Liver (tissue), 3 donors: ENCODE results near the gene RPTOR.

Experiments used
- ATF3 ChIP-seq: IDR thresholded peaks from 2 replicates; pipeline ENCODE4 v1.6.1; 2016; ENCODE audit warnings: antibody characterized with exemption
- CTCF ChIP-seq: fragments of 150-350 bp; IDR thresholded peaks from 2 replicates; pipeline ENCODE4 v1.5.1; 2017; ENCODE audit warnings: improper control_type of control experiment, low read depth, low read length; ENCODE audit not compliant: missing input control
- JUND ChIP-seq, 2 donors: IDR thresholded peaks; 2 replicates each; pipeline ENCODE4 v1.6.1; 2016; ENCODE audit warnings: antibody characterized with exemption in 2 of 2
- RAD21 ChIP-seq, 2 donors: IDR thresholded peaks; 2 replicates each; pipeline ENCODE4 v1.6.1; 2016; ENCODE audit warnings: antibody characterized with exemption in 2 of 2, mild to moderate bottlenecking in 2 of 2
- ZBTB33 ChIP-seq: IDR thresholded peaks from 2 replicates; pipeline ENCODE4 v1.6.1; 2016; ENCODE audit warnings: antibody characterized with exemption
- TF ChIP-seq, protein P1 (sequence below): IDR thresholded peaks from 2 replicates; pipeline ENCODE4 v1.6.1; 2016; ENCODE audit warnings: antibody characterized with exemption, mild to moderate bottlenecking
- donor health status: healthy.
- donor health status: healthy.

DNA sequence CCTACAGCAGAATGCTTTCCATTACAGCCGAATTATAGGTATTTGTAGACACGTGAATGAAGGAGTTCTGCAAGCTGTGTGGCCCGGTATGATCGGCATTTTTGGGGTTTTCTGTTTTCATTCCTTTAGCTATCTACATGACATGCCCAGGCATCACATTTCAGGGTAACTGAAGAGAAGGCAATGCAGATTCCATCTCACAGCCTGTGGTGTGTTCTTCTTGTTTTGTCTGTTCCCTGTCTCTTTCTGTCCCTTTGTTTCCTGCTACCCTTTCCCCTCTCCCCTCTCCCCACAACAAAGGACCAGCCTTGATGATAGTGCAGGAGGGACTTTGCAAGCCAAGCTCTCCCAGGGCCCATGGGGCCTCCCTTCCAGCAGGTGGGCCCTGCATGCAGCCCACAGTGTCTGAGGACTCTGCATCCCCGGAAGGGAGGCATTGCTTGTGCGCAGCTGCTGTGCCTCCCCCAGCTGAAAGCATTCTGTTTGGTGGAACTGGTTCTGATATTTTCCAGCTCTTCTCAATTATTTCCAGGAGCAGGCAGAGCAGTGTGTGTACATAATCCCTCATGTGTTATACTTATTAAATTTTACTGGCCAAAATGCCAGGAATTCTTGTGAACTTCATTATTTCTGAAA, 207.4 kb downstream of the RPTOR start:
- TF ChIP-seq CTCF (no peak), RAD21 (IDR thresholded peaks at IDR 0.05) (no peak), JUND (IDR thresholded peaks at IDR 0.05) (no peak), ATF3 (no peak), ZBTB33 (no peak)
- TF ChIP-seq, protein P1, sequence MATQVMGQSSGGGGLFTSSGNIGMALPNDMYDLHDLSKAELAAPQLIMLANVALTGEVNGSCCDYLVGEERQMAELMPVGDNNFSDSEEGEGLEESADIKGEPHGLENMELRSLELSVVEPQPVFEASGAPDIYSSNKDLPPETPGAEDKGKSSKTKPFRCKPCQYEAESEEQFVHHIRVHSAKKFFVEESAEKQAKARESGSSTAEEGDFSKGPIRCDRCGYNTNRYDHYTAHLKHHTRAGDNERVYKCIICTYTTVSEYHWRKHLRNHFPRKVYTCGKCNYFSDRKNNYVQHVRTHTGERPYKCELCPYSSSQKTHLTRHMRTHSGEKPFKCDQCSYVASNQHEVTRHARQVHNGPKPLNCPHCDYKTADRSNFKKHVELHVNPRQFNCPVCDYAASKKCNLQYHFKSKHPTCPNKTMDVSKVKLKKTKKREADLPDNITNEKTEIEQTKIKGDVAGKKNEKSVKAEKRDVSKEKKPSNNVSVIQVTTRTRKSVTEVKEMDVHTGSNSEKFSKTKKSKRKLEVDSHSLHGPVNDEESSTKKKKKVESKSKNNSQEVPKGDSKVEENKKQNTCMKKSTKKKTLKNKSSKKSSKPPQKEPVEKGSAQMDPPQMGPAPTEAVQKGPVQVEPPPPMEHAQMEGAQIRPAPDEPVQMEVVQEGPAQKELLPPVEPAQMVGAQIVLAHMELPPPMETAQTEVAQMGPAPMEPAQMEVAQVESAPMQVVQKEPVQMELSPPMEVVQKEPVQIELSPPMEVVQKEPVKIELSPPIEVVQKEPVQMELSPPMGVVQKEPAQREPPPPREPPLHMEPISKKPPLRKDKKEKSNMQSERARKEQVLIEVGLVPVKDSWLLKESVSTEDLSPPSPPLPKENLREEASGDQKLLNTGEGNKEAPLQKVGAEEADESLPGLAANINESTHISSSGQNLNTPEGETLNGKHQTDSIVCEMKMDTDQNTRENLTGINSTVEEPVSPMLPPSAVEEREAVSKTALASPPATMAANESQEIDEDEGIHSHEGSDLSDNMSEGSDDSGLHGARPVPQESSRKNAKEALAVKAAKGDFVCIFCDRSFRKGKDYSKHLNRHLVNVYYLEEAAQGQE, result no peak
